ENCODE results near the gene HS2ST1.

GRCh38 chr1:86988835-86989234, 74.4 kb downstream of the HS2ST1 start:
- TF ChIP-seq, protein P1, sequence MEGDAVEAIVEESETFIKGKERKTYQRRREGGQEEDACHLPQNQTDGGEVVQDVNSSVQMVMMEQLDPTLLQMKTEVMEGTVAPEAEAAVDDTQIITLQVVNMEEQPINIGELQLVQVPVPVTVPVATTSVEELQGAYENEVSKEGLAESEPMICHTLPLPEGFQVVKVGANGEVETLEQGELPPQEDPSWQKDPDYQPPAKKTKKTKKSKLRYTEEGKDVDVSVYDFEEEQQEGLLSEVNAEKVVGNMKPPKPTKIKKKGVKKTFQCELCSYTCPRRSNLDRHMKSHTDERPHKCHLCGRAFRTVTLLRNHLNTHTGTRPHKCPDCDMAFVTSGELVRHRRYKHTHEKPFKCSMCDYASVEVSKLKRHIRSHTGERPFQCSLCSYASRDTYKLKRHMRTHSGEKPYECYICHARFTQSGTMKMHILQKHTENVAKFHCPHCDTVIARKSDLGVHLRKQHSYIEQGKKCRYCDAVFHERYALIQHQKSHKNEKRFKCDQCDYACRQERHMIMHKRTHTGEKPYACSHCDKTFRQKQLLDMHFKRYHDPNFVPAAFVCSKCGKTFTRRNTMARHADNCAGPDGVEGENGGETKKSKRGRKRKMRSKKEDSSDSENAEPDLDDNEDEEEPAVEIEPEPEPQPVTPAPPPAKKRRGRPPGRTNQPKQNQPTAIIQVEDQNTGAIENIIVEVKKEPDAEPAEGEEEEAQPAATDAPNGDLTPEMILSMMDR (IDR thresholded peaks at IDR 0.05), result no peak
- TF ChIP-seq POLR2A (IDR thresholded peaks at IDR 0.05), result no peak
